ENCODE data around the gene RGMB.

Gene RGMB

GRCh38 chr5:98768160-98768959 is 5.1 kb upstream of the RGMB start:
- no peak for DNase-seq (ENCODE audit: low read depth)

- no peak for DNase-seq (ENCODE audit: low read depth)
Observed at GRCh38 chr5:98768960-98769209, 4.6 kb upstream of the RGMB start.

GRCh38 chr5:98769210-98769958 is 4.1 kb upstream of the RGMB start:
- DNase-seq (ENCODE audit: low read depth), result no peak

- no peak for DNase-seq (ENCODE audit: low read depth)
Observed at GRCh38 chr5:98769959-98770208, 3.6 kb upstream of the RGMB start.

GRCh38 chr5:98770209-98770910 is 3.1 kb upstream of the RGMB start:
- no peak for DNase-seq (ENCODE audit: low read depth)

- DNase-seq (ENCODE audit: low read depth), result no peak
Observed at GRCh38 chr5:98770911-98771322, 2.5 kb upstream of the RGMB start.

- DNase-seq (ENCODE audit: low read depth), result no peak
Observed at GRCh38 chr5:98771382-98772109, 1.9 kb upstream of the RGMB start.

- DNase-seq (ENCODE audit: low read depth), result peak; percentile 36
Observed at GRCh38 chr5:98772415-98773213, 849 bp upstream of the RGMB start.

- no peak for DNase-seq (ENCODE audit: low read depth)
Observed at GRCh38 chr5:98773214-98773463, 324 bp upstream of the RGMB start.

GRCh38 chr5:98774192-98775033 is 950 bp downstream of the RGMB start:
- DNase-seq (ENCODE audit: low read depth), result peak; percentile 30

- no peak for DNase-seq (ENCODE audit: low read depth)
Observed at GRCh38 chr5:98775246-98776065, 2.0 kb downstream of the RGMB start.

- no peak for DNase-seq (ENCODE audit: low read depth)
Observed at GRCh38 chr5:98776066-98776705, 2.7 kb downstream of the RGMB start.

GRCh38 chr5:98777295-98777694 is 3.8 kb downstream of the RGMB start:
- no peak for DNase-seq (ENCODE audit: low read depth)

GRCh38 chr5:98779264-98779877 is 5.9 kb downstream of the RGMB start:
- DNase-seq (ENCODE audit: low read depth), result no peak

GRCh38 chr5:98780390-98780789 is 6.9 kb downstream of the RGMB start:
- DNase-seq (ENCODE audit: low read depth), result no peak

GRCh38 chr5:98781520-98781919 is 8.1 kb downstream of the RGMB start:
- no peak for DNase-seq (ENCODE audit: low read depth)

- no peak for DNase-seq (ENCODE audit: low read depth)
Observed at GRCh38 chr5:98781964-98782363, 8.5 kb downstream of the RGMB start.

GRCh38 chr5:98783051-98783649 is 9.7 kb downstream of the RGMB start:
- no peak for DNase-seq (ENCODE audit: low read depth)

- no peak for DNase-seq (ENCODE audit: low read depth)
Observed at GRCh38 chr5:98784411-98784810, 10.9 kb downstream of the RGMB start.

Measured in activated T-helper 1 cell treated with Interleukin-2 at 50 U/mL for 16 hours (primary cell).